ENCODE measurements around the gene SPACA4.

- TF ChIP-seq POLR2A (IDR thresholded peaks at IDR 0.05; ENCODE audit: low read depth, low read length) (no peak), MXI1 (IDR thresholded peaks at IDR 0.05; ENCODE audit: low read depth, low read length) (no peak), EZH2 (IDR thresholded peaks at IDR 0.05; ENCODE audit: borderline replicate concordance, control insufficient read depth, low read depth, low read length) (no peak), HDAC2 (IDR thresholded peaks at IDR 0.05) (no peak), SP1 (IDR thresholded peaks at IDR 0.05; ENCODE audit: low read depth, low read length) (no peak), ATF2 (IDR thresholded peaks at IDR 0.05; ENCODE audit: low read length) (no peak), NRF1 (conservative IDR thresholded peaks at IDR 0.05; ENCODE audit: low read depth, low read length) (no peak), ZBED1 (IDR thresholded peaks at IDR 0.05; ENCODE audit: borderline replicate concordance) (no peak), MYC (IDR thresholded peaks at IDR 0.05; ENCODE audit: insufficient read depth, insufficient read length, insufficient replicate concordance, low read length, severe bottlenecking) (no peak), SMARCA5 (IDR thresholded peaks at IDR 0.05) (no peak), ZNF24 (IDR thresholded peaks at IDR 0.05) (no peak)
- TF ChIP-seq, protein P1, sequence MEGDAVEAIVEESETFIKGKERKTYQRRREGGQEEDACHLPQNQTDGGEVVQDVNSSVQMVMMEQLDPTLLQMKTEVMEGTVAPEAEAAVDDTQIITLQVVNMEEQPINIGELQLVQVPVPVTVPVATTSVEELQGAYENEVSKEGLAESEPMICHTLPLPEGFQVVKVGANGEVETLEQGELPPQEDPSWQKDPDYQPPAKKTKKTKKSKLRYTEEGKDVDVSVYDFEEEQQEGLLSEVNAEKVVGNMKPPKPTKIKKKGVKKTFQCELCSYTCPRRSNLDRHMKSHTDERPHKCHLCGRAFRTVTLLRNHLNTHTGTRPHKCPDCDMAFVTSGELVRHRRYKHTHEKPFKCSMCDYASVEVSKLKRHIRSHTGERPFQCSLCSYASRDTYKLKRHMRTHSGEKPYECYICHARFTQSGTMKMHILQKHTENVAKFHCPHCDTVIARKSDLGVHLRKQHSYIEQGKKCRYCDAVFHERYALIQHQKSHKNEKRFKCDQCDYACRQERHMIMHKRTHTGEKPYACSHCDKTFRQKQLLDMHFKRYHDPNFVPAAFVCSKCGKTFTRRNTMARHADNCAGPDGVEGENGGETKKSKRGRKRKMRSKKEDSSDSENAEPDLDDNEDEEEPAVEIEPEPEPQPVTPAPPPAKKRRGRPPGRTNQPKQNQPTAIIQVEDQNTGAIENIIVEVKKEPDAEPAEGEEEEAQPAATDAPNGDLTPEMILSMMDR (IDR thresholded peaks at IDR 0.05 in 2 of 3, conservative IDR thresholded peaks at IDR 0.05 in 1 of 3; ENCODE audit: control insufficient read depth in 2 of 3, extremely low read depth in 1 of 3, insufficient read depth in 1 of 3, low read depth in 3 of 3, low read length in 3 of 3): no peak
These were observed 48.4 kb upstream of the SPACA4 start for GRCh38 chr19:48558018-48558684.

Measured in GM12878 (cell line).